RCC 7860 (cell line): ENCODE results near the gene CHGA.
A peak's percentile ranks its signal among the peaks of the same experiment; 100 is the strongest.

Experiments used
- DNase-seq: peaks from one replicate; pipeline ENCODE4 v3.0.0-alpha.2; 2015; ENCODE audit warnings: low spot score
- FAIRE-seq: peaks from 2 replicates; lab custom pipeline; 2012; peaks lifted over from hg19 to GRCh38; lab: Jason Lieb, UNC

Gene CHGA

DNA sequence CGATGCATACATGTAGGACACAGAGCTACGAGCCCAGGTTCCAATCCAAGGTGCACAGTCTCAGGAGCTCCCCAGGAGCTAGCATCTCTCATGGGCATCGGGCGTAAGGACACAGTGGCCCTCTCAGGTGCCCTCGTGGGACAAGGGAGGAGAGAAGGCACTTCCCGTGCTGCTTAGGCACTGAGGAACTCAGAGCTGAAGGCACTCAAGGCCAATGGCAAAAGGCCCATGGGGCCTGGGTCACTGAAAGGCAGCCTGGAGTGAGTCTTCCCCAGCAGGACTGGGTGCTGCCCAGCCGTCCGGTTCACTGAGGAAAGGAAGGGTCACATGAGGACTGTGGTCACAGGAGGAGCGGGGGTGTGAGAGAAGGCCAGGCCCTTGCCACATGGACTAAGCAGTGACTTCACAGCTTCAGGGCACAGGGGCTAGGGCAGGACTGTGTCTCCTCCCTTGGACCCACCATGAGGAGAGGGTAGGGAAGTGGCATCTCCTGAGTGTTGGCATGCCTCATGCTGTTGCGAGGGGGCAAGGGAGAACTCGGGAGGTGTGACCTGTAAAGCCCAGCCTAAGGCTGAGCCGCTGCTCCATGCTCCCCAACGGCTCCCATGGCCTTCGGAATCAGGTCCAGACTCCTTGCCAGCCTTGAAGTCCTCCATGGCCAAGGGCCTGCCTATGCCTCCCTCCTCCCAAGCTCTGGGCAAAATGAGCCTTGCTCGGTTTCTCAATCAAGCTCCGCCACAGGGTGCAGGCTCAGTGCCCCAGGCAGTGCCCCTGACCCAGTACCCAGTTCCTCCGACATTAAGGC is 51.8 kb downstream of the CHGA start:
- DNase-seq (no peak), FAIRE-seq (no peak)

DNA sequence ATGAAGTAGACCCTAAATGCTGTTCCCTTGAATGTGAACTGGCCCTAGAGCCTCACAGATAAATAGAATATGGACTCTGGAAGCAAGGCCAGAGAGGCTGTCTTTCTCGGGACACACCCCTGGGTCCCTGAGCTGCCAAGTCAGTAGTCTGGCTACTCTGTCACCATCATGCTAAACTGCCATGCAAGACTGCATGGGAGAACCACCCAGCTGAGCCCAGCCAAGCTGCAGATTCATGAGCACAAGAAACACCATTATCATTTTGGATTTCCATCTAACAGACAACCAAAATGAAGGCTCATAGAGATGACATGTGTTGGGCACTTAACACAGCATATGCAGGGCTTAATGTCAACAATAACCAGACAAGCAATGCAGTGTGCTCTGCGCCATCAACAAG is 53.3 kb downstream of the CHGA start:
- no peak for FAIRE-seq

GRCh38 chr14:92978229-92979021 is 55.5 kb downstream of the CHGA start:
- DNase-seq (no peak), FAIRE-seq (no peak)

More for the DNA sequence above, 53.3 kb downstream of the CHGA start:
- DNase-seq, result no peak

- no peak for DNase-seq
- FAIRE-seq, result no peak
Measured at GRCh38 chr14:92980866-92981265, 57.9 kb downstream of the CHGA start.

DNA sequence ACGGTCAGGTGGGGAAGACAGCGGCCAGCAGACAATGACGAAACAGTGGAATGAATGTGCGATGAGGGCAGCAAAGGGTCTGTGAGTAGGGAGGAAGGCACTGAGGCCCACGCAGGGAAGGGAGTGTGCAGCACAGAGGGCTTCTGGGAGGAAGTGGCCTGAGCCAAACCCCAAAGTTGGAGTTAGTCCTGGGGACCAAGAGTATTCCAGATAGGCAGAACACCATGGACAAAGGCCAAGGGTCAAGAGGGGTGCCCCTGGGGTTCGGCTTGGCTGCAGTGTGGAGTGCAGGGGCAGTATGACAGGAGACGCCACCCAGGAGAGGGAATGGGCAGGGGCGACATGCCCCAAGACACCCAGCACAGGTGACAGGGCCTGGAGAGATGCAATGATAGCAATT is 58.8 kb downstream of the CHGA start:
- FAIRE-seq (no peak), DNase-seq (no peak)

DNA sequence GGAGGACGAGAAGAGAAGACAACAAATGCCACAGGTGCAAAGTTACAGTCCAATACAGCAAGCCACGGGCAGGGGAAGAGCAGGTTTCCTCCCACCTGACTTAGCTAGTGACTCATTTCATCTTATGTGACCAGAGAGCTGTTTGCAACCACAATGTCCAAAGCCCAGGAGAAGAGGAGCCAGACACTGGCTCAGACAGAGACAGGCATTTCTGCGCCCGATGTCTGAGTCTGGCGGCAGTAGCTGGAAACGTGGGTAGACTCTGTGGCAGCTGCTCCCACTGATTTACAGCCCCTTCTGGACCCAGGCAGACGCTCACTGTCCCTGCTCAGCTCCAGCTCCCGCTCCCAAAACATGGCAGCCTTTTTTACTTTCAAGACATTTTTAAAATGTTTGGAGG is 60.0 kb downstream of the CHGA start:
- DNase-seq (peak; percentile 10), FAIRE-seq (no peak)

GRCh38 chr14:92984082-92984788 is 61.3 kb downstream of the CHGA start:
- no peak for FAIRE-seq
- DNase-seq, result no peak
